Stomach (tissue), 9 donors: ENCODE measurements around the gene ADM2. TPM values are rescaled to one million over a fixed set of nuclear protein-coding genes. Genes with fewer than 3 reads are reported as not detected.

Source experiments
- DNase-seq, 2 donors: peaks; one replicate each; pipeline versions ENCODE4 v3.0.0 to v3.0.0-alpha.2; 2013 to 2019
- H3K27ac ChIP-seq, 5 donors: fragments of 200-600 bp in 4 of 5; sonication (generic) in 4 of 5; one replicate each; pipeline ENCODE4 v1.5.1; 2013 to 2019; ENCODE audit warnings: mild to moderate bottlenecking in 1 of 5, moderate library complexity in 1 of 5
- H3K27me3 ChIP-seq, 3 donors: fragments of 200-600 bp; sonication (generic); one replicate each; pipeline ENCODE4 v1.5.1; 2017 to 2019; ENCODE audit warnings: mixed run types in 1 of 3
- H3K36me3 ChIP-seq, 4 donors: fragments of 200-600 bp; sonication (generic); 1 replicate in 3 of 4; 2 replicates in 1 of 4; pipeline ENCODE4 v1.5.1; 2016 to 2019
- H3K4me1 ChIP-seq, 4 donors: fragments of 200-600 bp; sonication (generic); one replicate each; pipeline ENCODE4 v1.5.1; 2016 to 2019
- H3K4me3 ChIP-seq, 4 donors: fragments of 200-600 bp; sonication (generic) in 3 of 4; one replicate each; pipeline ENCODE4 v1.5.1; 2016 to 2019; ENCODE audit warnings: mild to moderate bottlenecking in 1 of 4
- H3K9me3 ChIP-seq, 4 donors: fragments of 200-600 bp; sonication (generic); one replicate each; pipeline ENCODE4 v1.5.1; 2016 to 2019
- CTCF ChIP-seq, 7 experiments: fragments of 450-650 bp in 4 of 7; fragments of 200-600 bp in 3 of 7; sonication (generic) in 3 of 7; IDR thresholded peaks; one replicate each; pipeline ENCODE4 v1.5.1; 2016 to 2019; ENCODE audit warnings: antibody characterized with exemption in 7 of 7, control low read depth in 2 of 7, mild to moderate bottlenecking in 1 of 7
- EP300 ChIP-seq: sonication (generic); formaldehyde crosslinking; IDR thresholded peaks from one replicate; pipeline ENCODE4 v1.6.1; 2017; ENCODE audit warnings: antibody characterized with exemption
- POLR2A ChIP-seq, 4 donors: fragments of 450-650 bp; IDR thresholded peaks; one replicate each; pipeline ENCODE4 v1.6.1; 2016; ENCODE audit warnings: antibody characterized with exemption in 4 of 4, control low read depth in 2 of 4, mild to moderate bottlenecking in 1 of 4, moderate library complexity in 1 of 4
- POLR2AphosphoS5 ChIP-seq, 3 donors: sonication (generic); formaldehyde crosslinking; IDR thresholded peaks; one replicate each; pipeline ENCODE4 v1.6.1; 2016; ENCODE audit warnings: antibody characterized with exemption in 3 of 3
- WGBS, 5 donors: extraction: QIAGEN DNeasy Blood & Tissue Kit in 3 of 5; methylation state at CpG; one replicate each; pipeline versions ENCODE4 v1.1.5 to v1.1.7; 2013 to 2018; 5-methylcytosine and 5-hydroxymethylcytosine counted together
- intact Hi-C: fragments of 100-400 bp; cut with DNase I; formaldehyde crosslinking; loops from one replicate; pipeline ENCODE4 v1.15.1; 2023; ENCODE audit warnings: low total_unique reads
- polyA plus RNA-seq, 3 donors: library from polyadenylated mRNA; stranded (reverse); fragments of 200-250 nt; gene quantifications; one replicate each; pipeline ENCODE4 v1.2.3, GENCODE V29; 2013
- total RNA-seq, 5 donors: library from RNA; depleted of rRNA; stranded (reverse); fragments of >200 nt; gene quantifications; one replicate each; pipeline versions ENCODE4 v1.1.0 to v1.2.3, GENCODE V29; 2014 to 2016
- donor health status: healthy with polysubstance abuse.
- donor health status: Bipolar disorder and iron deficiency.
- donor health status: healthy.

Gene ADM2
- total and polyA plus RNA-seq, 8 donors: 0.37 to 3.7 (median 1.5) TPM; not detected in 3

- 39 to 59% (median 48%) methylated on average over 28 to 29 of the region's 29 CpGs for WGBS, 5 donors
- intact Hi-C loops: no loop called here
Measured at GRCh38 chr22:50526834-50527801, 45.8 kb downstream of the ADM2 start.

GRCh38 chr22:50527921-50528681 is 46.8 kb downstream of the ADM2 start:
- H3K36me3 ChIP-seq: peaks cover 8 to 12% (median 12%) of the 10 kb centered on the region in 4 donors
- H3K27me3 ChIP-seq: peaks cover 0 to 39% (median 0%) of the 10 kb centered on the region in 3 donors
- H3K4me3 ChIP-seq: peak overlapping the region in 2 of 4 donors; percentile 53 to 80
- peak overlapping the region in 4 of 5 donors; percentile 92 to 98 (median 94) for H3K27ac ChIP-seq
- intact Hi-C loops: no loop called here
- H3K9me3 ChIP-seq: no peaks in the 10 kb centered on the region
- peaks cover 68 to 90% (median 84%) of the 10 kb centered on the region in 4 donors for H3K4me1 ChIP-seq
- TF ChIP-seq POLR2AphosphoS5 (IDR thresholded peaks at IDR 0.05): no peak
- no peak for TF ChIP-seq EP300
- TF ChIP-seq CTCF (IDR thresholded peaks at IDR 0.05): no peak
- TF ChIP-seq POLR2A (IDR thresholded peaks at IDR 0.05): no peak
- DNase-seq: no peak
- 90 to 92% (median 92%) methylated on average over 15 to 18 of the region's 18 CpGs for WGBS, 5 donors

More at GRCh38 chr22:50526834-50527801, 45.8 kb downstream of the ADM2 start:
- peak overlapping the region; percentile 92 to 98 (median 94) for H3K27ac ChIP-seq
- H3K27me3 ChIP-seq: peaks cover 0 to 30% (median 0%) of the 10 kb centered on the region in 3 donors
- peaks cover 60 to 81% (median 79%) of the 10 kb centered on the region in 4 donors for H3K4me1 ChIP-seq
- DNase-seq: peak; percentile 68 to 72
- H3K9me3 ChIP-seq: no peaks in the 10 kb centered on the region
- peak in 2 of 3 donors; percentile 31 to 65 for TF ChIP-seq POLR2AphosphoS5 (IDR thresholded peaks at IDR 0.05)
- TF ChIP-seq POLR2A (IDR thresholded peaks at IDR 0.05): no peak
- peaks cover 18 to 22% (median 21%) of the 10 kb centered on the region in 4 donors for H3K36me3 ChIP-seq
- H3K4me3 ChIP-seq: peak overlapping the region; percentile 63 to 86 (median 80)

GRCh38 chr22:50528682-50529415 is 47.5 kb downstream of the ADM2 start:
- intact Hi-C loops: no loop called here
- Histone ChIP-seq H3K27me3 (peaks cover 0 to 45% (median 0%) of the 10 kb centered on the region in 3 donors), H3K27ac (peak overlapping the region; percentile 92 to 98 (median 93)), H3K4me1 (peaks cover 67 to 90% (median 81%) of the 10 kb centered on the region in 4 donors), H3K9me3 (no peaks in the 10 kb centered on the region), H3K36me3 (peaks cover under 1 to 5% (median 4%) of the 10 kb centered on the region in 4 donors), H3K4me3 (peak overlapping the region; percentile 53 to 80 (median 57))
- TF ChIP-seq CTCF (IDR thresholded peaks at IDR 0.05) (no peak), POLR2A (IDR thresholded peaks at IDR 0.05) (no peak), EP300 (no peak), POLR2AphosphoS5 (IDR thresholded peaks at IDR 0.05) (no peak)
- WGBS, 5 donors: 57 to 75% (median 60%) methylated on average over 4 to 15 of the region's 15 CpGs
- DNase-seq: peak in 1 of 2 donors; percentile 38

- Histone ChIP-seq H3K4me3 (peak overlapping the region; percentile 53 to 80 (median 57)), H3K9me3 (no peaks in the 10 kb centered on the region), H3K36me3 (no peaks in the 10 kb centered on the region), H3K27ac (peak overlapping the region; percentile 92 to 98 (median 93)), H3K27me3 (peaks cover 0 to 51% (median 0%) of the 10 kb centered on the region in 3 donors), H3K4me1 (peaks cover 61 to 90% (median 74%) of the 10 kb centered on the region in 4 donors)
- WGBS, 5 donors: 2 to 23% (median 20%) methylated on average over 30 to 50 of the region's 50 CpGs
- intact Hi-C loops: no loop called here
- TF ChIP-seq POLR2AphosphoS5 (IDR thresholded peaks at IDR 0.05) (no peak), EP300 (no peak), CTCF (IDR thresholded peaks at IDR 0.05) (no peak), POLR2A (IDR thresholded peaks at IDR 0.05) (no peak)
- peak in 1 of 2 donors; percentile 57 for DNase-seq
Measured at GRCh38 chr22:50529416-50529896, 48.1 kb downstream of the ADM2 start.
